D721Med (cell line): Measurements from ENCODE around the gene NPLOC4.

Experiments used
- DNase-seq: peaks from one replicate; pipeline ENCODE4 v3.0.0; 2011; ENCODE audit warnings: low spot score; ENCODE audit not compliant: insufficient read length
- FAIRE-seq: peaks from 2 replicates; lab custom pipeline; 2011; peaks lifted over from hg19 to GRCh38; lab: Jason Lieb, UNC
- TF ChIP-seq, protein P1 (sequence below): IDR thresholded peaks from 2 replicates; pipeline ENCODE4 v1.5.1; 2012; ENCODE audit warnings: mild to moderate bottlenecking, control low read depth; ENCODE audit not compliant: insufficient read depth; ENCODE audit errors: missing control alignments

Gene NPLOC4

GRCh38 chr17:81636505-81637288 lies at the start of gene NPLOC4, which contains the start of gene TSPAN10:
Gene NPLOC4 (minus strand): TSS chr17:81637112. CDS start chr17:81636930, 182 bp downstream.
Gene TSPAN10 (plus strand): TSS chr17:81637196. CDS start chr17:81642413, 5,217 bp downstream.
- FAIRE-seq: no peak
- peak; percentile 93 for DNase-seq
- TF ChIP-seq, protein P1, sequence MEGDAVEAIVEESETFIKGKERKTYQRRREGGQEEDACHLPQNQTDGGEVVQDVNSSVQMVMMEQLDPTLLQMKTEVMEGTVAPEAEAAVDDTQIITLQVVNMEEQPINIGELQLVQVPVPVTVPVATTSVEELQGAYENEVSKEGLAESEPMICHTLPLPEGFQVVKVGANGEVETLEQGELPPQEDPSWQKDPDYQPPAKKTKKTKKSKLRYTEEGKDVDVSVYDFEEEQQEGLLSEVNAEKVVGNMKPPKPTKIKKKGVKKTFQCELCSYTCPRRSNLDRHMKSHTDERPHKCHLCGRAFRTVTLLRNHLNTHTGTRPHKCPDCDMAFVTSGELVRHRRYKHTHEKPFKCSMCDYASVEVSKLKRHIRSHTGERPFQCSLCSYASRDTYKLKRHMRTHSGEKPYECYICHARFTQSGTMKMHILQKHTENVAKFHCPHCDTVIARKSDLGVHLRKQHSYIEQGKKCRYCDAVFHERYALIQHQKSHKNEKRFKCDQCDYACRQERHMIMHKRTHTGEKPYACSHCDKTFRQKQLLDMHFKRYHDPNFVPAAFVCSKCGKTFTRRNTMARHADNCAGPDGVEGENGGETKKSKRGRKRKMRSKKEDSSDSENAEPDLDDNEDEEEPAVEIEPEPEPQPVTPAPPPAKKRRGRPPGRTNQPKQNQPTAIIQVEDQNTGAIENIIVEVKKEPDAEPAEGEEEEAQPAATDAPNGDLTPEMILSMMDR: no peak

DNA sequence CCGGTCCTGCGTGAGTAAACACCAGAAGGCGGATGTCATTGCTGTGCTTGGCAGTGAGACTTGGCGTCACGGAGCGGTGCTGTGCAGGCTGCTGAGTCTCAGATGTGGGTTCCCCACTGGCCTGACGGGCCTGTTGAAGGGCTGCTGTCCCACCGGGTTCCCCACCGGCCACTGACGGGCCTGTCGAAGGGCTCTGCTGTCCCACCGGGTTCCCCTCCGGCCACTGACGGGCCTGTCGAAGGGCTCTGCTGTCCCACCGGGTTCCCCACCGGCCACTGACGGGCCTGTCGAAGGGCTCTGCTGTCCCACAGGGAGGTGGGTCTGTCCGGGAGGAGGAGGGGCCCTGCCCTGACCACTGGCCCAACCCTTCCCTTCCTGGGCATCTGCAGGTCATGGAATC lies 49.7 kb upstream of the NPLOC4 start:
- TF ChIP-seq, protein P1: no peak
- DNase-seq (no peak), FAIRE-seq (no peak)

DNA sequence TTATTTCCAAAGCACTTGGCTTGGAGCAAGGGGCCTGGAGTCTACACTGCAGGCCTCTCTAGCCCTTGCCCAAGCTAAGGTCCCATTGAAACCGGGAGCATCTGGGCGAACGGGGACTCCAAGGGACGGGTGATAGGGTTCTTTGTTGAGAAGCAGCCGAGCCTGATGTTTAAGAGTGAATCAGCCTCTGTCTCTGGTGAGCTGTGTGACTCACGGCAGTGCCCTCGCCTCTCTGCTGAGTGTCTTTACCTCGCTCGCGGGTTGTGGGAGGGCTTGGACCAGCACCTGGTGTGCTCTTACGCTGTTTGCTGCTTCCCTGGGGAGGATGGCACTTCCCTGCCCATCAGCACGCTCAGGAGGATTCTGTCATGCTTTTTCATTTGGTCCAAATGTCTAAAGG lies 48.2 kb upstream of the NPLOC4 start:
- TF ChIP-seq, protein P1: no peak
- FAIRE-seq (no peak), DNase-seq (no peak)

DNA sequence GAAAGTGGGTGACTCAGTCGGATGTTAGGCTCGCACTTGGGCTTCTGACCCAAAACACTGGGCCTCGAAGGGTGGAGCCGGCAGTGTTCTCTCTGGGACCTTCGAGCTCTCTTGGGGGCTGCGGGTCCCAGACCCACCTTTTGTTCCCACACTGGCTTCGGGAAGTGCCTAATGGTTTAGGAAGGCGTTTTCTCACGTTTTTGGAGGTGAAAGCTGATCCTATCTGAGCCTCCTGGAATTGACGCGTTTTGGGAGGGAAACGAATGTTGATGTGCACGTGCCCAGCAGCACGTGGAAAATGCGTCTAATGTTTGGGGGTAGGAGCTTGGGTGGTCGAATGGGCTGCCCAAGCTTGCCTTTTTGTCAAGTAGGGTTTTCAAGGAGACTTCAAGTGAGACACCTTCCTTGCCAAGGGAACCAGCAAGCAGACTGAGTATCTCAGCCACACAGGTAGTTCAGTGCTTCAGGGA lies 47.6 kb upstream of the NPLOC4 start:
- FAIRE-seq (no peak), DNase-seq (no peak)
- TF ChIP-seq, protein P1: no peak

DNA sequence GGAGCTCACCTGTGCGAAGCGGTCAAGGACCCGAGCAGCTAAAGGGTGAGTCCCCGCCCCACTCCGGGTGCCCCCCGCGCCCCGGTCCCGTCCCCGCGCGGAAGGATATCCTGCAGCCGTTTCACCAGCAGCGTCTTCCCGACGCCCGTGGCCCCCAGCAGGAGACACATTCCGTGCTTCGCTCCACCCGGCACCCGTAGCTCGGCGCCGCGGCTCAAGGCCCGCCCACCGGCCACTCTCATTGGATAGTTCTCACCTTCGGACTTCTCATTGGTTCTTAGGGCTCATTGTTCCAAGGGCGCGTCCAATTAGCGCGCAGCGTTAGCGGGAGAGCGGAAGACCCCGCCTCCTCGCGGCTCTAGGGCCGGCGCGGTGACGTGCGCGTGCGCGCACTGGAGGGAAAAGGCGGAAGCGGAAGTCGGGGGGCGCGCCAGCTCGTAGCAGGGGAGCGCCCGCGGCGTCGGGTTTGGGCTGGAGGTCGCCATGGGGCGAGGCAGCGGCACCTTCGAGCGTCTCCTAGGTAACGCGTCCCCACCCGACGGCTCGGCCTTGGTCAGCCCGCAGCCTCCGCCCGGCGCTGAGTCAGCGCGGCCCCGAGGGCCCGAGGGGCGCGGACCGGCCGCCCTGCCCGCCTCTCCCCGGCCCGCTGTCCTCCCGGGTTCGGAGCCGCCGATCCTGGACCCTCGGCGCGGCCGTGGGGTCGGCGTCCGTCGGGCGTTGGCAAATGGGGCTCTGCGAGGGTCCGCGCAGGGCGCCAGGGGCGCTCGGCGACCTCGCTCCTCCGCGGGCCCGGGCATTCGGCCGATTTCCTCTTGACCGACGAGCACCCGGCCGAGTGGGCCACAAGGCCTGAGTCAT lies 46.9 kb upstream of the NPLOC4 start, which contains the start of the genes ARL16 and HGS:
ARL16 (minus strand) TSS at position 214 of the 858 bp plus-strand sequence; CDS start at position 170, 44 bp downstream.
HGS (plus strand) TSS at position 428 of the 858 bp plus-strand sequence; CDS start at position 484, 56 bp downstream.
- TF ChIP-seq, protein P1: no peak
- FAIRE-seq (no peak), DNase-seq (peak; percentile 100)

GRCh38 chr17:81683208-81683583 lies 46.3 kb upstream of the NPLOC4 start:
- no peak for FAIRE-seq
- no peak for DNase-seq
- TF ChIP-seq, protein P1: no peak
